B cell (primary cell): ENCODE measurements around the gene RARRES2.

Experiments
- CTCF ChIP-seq: fragments of 200-600 bp; IDR thresholded peaks from one replicate; pipeline ENCODE4 v1.8.0; 2022; ENCODE audit warnings: antibody characterized with exemption, mild to moderate bottlenecking
- EZH2 ChIP-seq: IDR thresholded peaks from 2 replicates; pipeline ENCODE4 v1.6.1; 2012; ENCODE audit warnings: borderline replicate concordance, low read depth, mild to moderate bottlenecking, moderate library complexity, low read length; ENCODE audit not compliant: insufficient read depth, poor library complexity, severe bottlenecking

- TF ChIP-seq CTCF (no peak), EZH2 (no peak)
Measured at GRCh38 chr7:150363872-150364271, 22.4 kb upstream of the RARRES2 start.
